Esophagus muscularis mucosa (tissue), 4 donors: ENCODE data around the gene FILIP1L. TPM values are rescaled to one million over a fixed set of nuclear protein-coding genes. Genes with fewer than 3 reads are reported as not detected.

Source experiments
- DNase-seq: peaks from one replicate; pipeline ENCODE4 v3.0.0-alpha.2; 2017; ENCODE audit errors: extremely low spot score
- H3K27ac ChIP-seq, 4 donors: fragments of 200-600 bp; sonication (generic); replicated peaks in 1 of 4; 1 replicate in 3 of 4; 2 replicates in 1 of 4; pipeline ENCODE4 v1.5.1; 2016 to 2019; ENCODE audit warnings: mild to moderate bottlenecking in 1 of 4
- H3K27me3 ChIP-seq, 4 donors: fragments of 200-600 bp; sonication (generic); one replicate each; pipeline versions ENCODE4 v1.5.1 to v1.6.0; 2016 to 2019
- H3K36me3 ChIP-seq, 4 donors: fragments of 200-600 bp; sonication (generic); one replicate each; pipeline ENCODE4 v1.5.1; 2016 to 2019
- H3K4me1 ChIP-seq, 4 donors: fragments of 200-600 bp; sonication (generic); one replicate each; pipeline ENCODE4 v1.5.1; 2016 to 2019
- H3K4me3 ChIP-seq, 4 donors: fragments of 200-600 bp; sonication (generic); 1 replicate in 2 of 4; 2 replicates in 2 of 4; pipeline ENCODE4 v1.5.1; 2016 to 2019; ENCODE audit warnings: mild to moderate bottlenecking in 4 of 4, moderate library complexity in 1 of 4
- H3K9me3 ChIP-seq, 4 donors: fragments of 200-600 bp; sonication (generic); 1 replicate in 3 of 4; 2 replicates in 1 of 4; pipeline ENCODE4 v1.5.1; 2016 to 2019
- CTCF ChIP-seq, 3 experiments: fragments of 200-600 bp in 2 of 3; fragments of 450-650 bp in 1 of 3; sonication (generic) in 2 of 3; IDR thresholded peaks; one replicate each; pipeline ENCODE4 v1.5.1; 2017 to 2019; ENCODE audit warnings: antibody characterized with exemption in 3 of 3, mild to moderate bottlenecking in 2 of 3, moderate library complexity in 1 of 3
- EP300 ChIP-seq: sonication (generic); formaldehyde crosslinking; IDR thresholded peaks from one replicate; pipeline ENCODE4 v1.6.1; 2017; ENCODE audit warnings: antibody characterized with exemption
- POLR2A ChIP-seq: fragments of 450-650 bp; IDR thresholded peaks from one replicate; pipeline ENCODE4 v1.6.1; 2017; ENCODE audit warnings: antibody characterized with exemption, moderate library complexity, mild to moderate bottlenecking, low read depth
- POLR2AphosphoS5 ChIP-seq, 2 donors: sonication (generic); formaldehyde crosslinking; IDR thresholded peaks; one replicate each; pipeline ENCODE4 v1.6.1; 2017; ENCODE audit warnings: antibody characterized with exemption in 2 of 2
- WGBS: methylation state at CpG from one replicate; pipeline ENCODE4 v1.1.5; 2018; 5-methylcytosine and 5-hydroxymethylcytosine counted together
- intact Hi-C: fragments of 100-400 bp; cut with DNase I; formaldehyde crosslinking; loops from one replicate; pipeline ENCODE4 v1.15.1; 2023
- total RNA-seq, 4 donors: library from RNA; depleted of rRNA; stranded (reverse); fragments of >200 nt; gene quantifications; one replicate each; pipeline versions ENCODE4 v1.1.0 to v1.2.1, GENCODE V29; 2016

Gene FILIP1L
- total RNA-seq, 4 donors from 2014 or later = 120 to 134 (median 127) TPM

DNA sequence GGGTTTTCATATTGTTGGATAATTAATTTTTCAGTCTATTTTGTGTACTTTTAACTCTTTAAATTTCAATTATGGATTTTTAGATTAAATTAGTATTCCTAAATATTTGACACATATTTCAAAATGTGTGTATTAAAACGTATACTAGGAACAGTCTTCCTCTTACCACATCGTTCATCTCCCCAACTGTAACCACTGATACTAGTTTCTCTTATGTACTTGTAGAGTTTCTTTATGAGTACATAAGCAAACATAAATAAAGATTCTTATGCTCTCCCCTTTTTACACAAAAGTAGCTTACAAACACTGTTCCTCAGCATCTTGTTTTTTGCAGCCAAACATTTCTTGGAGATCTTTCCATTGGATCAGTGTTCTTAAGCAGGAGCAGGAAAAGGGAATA is 250.7 kb downstream of the FILIP1L start:
- peaks cover 0 to 68% (median 9%) of the 10 kb centered on the region in 4 donors for H3K36me3 ChIP-seq
- H3K27ac ChIP-seq = peak overlapping the region; percentile 93 to 96 (median 94)
- no peaks in the 10 kb centered on the region for H3K27me3 ChIP-seq
- TF ChIP-seq POLR2A (no peak), EP300 (no peak), CTCF (IDR thresholded peaks at IDR 0.05) (no peak), POLR2AphosphoS5 (IDR thresholded peaks at IDR 0.05) (no peak)
- 62% methylated on average over 2 of the region's 2 CpGs for WGBS
- H3K4me3 ChIP-seq = no peak overlapping the region
- no peak for DNase-seq
- peaks cover 51 to 100% (median 97%) of the 10 kb centered on the region in 4 donors for H3K4me1 ChIP-seq
- H3K9me3 ChIP-seq = no peaks in the 10 kb centered on the region
- intact Hi-C loops = no loop called here

GRCh38 chr3:99863002-99863401 is 251.3 kb downstream of the FILIP1L start:
- intact Hi-C loops = no loop called here
- Histone ChIP-seq H3K27me3 (no peaks in the 10 kb centered on the region), H3K36me3 (peaks cover 0 to 74% (median 9%) of the 10 kb centered on the region in 4 donors), H3K4me3 (no peak overlapping the region), H3K9me3 (no peaks in the 10 kb centered on the region), H3K27ac (peak overlapping the region; percentile 85 to 96 (median 94)), H3K4me1 (peaks cover 47 to 100% (median 98%) of the 10 kb centered on the region in 4 donors)
- TF ChIP-seq EP300 (no peak), POLR2AphosphoS5 (IDR thresholded peaks at IDR 0.05) (no peak)
- no peak for DNase-seq
- WGBS = 88% methylated on average over 6 of the region's 6 CpGs

DNA sequence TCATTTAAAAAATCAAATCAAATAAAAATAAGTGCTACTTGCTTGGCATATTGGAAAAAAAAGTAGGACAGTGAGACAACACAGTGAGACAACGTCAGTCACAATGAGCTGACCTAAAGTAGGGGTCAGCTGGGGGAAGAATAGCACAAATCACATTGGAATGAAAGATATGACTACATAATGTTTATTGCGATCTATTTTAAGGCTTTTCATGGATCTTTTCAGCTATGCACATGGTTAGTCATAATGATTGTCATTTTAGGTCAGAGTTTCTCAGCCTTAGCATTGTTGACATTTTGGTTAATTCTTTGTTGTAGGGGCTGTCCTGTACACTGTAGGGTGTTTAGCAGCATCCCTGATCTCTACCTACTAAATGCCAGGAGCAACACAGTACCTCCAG is 252.1 kb downstream of the FILIP1L start:
- Histone ChIP-seq H3K27ac (peak overlapping the region; percentile 85 to 96 (median 94)), H3K27me3 (no peaks in the 10 kb centered on the region), H3K4me3 (no peak overlapping the region), H3K9me3 (no peaks in the 10 kb centered on the region), H3K4me1 (peaks cover 47 to 100% (median 98%) of the 10 kb centered on the region in 4 donors), H3K36me3 (peaks cover 0 to 78% (median 11%) of the 10 kb centered on the region in 4 donors)
- WGBS = 55% methylated on average over 2 of the region's 2 CpGs
- no peak for TF ChIP-seq POLR2A
- peak in 1 of 2 donors; percentile 6 for TF ChIP-seq POLR2AphosphoS5 (IDR thresholded peaks at IDR 0.05)
- intact Hi-C loops = no loop called here
- DNase-seq = no peak

GRCh38 chr3:99861216-99861615 is 253.1 kb downstream of the FILIP1L start:
- no peaks in the 10 kb centered on the region for H3K9me3 ChIP-seq
- no peaks in the 10 kb centered on the region for H3K27me3 ChIP-seq
- H3K4me1 ChIP-seq = peaks cover 45 to 100% (median 97%) of the 10 kb centered on the region in 4 donors
- intact Hi-C loops = no loop called here
- peak overlapping the region; percentile 85 to 96 (median 94) for H3K27ac ChIP-seq
- TF ChIP-seq POLR2AphosphoS5 (IDR thresholded peaks at IDR 0.05) (peak in 1 of 2 donors; percentile 8), CTCF (IDR thresholded peaks at IDR 0.05) (no peak), POLR2A (no peak), EP300 (no peak)
- DNase-seq = no peak
- 50% methylated on average over 1 of the region's 1 CpG for WGBS
- H3K4me3 ChIP-seq = no peak overlapping the region
- H3K36me3 ChIP-seq = peaks cover 0 to 82% (median 12%) of the 10 kb centered on the region in 4 donors

DNA sequence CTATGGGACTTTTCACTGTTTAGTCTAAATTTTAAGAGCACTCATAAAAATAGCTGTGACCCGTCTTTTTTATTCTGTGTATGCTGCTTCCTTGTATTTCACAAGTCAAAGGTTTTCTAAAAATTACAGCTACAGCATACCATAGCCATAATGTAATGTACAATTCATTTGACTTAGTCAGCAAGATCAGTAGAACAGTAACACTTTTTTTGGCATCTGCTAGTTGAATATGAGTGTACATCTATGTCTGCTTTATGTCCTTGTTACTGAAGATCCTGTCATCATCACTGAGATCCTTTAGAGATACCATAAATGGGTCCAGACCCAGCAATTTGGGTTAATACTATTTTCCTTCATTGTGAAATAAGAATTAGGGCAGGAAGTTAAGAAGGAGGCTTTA is 254.5 kb downstream of the FILIP1L start:
- 11% methylated on average over 1 of the region's 1 CpG for WGBS
- Histone ChIP-seq H3K27me3 (no peaks in the 10 kb centered on the region), H3K4me1 (peaks cover 44 to 99% (median 88%) of the 10 kb centered on the region in 4 donors), H3K9me3 (no peaks in the 10 kb centered on the region), H3K4me3 (no peak overlapping the region), H3K36me3 (peaks cover 0 to 86% (median 14%) of the 10 kb centered on the region in 4 donors), H3K27ac (peak overlapping the region; percentile 85 to 96 (median 94))
- intact Hi-C loops = no loop called here
- TF ChIP-seq CTCF (IDR thresholded peaks at IDR 0.05) = no peak
- peak in 1 of 2 donors; percentile 88 for TF ChIP-seq POLR2AphosphoS5 (IDR thresholded peaks at IDR 0.05)
- no peak for DNase-seq

GRCh38 chr3:99858469-99858868 is 255.8 kb downstream of the FILIP1L start:
- no peaks in the 10 kb centered on the region for H3K9me3 ChIP-seq
- H3K27me3 ChIP-seq = no peaks in the 10 kb centered on the region
- no peak for DNase-seq
- peaks cover 40 to 99% (median 86%) of the 10 kb centered on the region in 4 donors for H3K4me1 ChIP-seq
- WGBS = 39% methylated on average over 2 of the region's 2 CpGs
- intact Hi-C loops = no loop called here
- TF ChIP-seq EP300 = no peak
- no peak for TF ChIP-seq CTCF (IDR thresholded peaks at IDR 0.05)
- no peak for TF ChIP-seq POLR2AphosphoS5 (IDR thresholded peaks at IDR 0.05)
- no peak for TF ChIP-seq POLR2A
- no peak overlapping the region for H3K4me3 ChIP-seq
- peak overlapping the region; percentile 85 to 96 (median 94) for H3K27ac ChIP-seq
- H3K36me3 ChIP-seq = peaks cover 0 to 76% (median 18%) of the 10 kb centered on the region in 4 donors
